ENCODE results near the gene TANK.
"Not testable (repeated sequence)": the region's sequence is repeated elsewhere in the genome, so short reads cannot be mapped to it uniquely, and the experiment has no call there.

The TANK gene

DNA sequence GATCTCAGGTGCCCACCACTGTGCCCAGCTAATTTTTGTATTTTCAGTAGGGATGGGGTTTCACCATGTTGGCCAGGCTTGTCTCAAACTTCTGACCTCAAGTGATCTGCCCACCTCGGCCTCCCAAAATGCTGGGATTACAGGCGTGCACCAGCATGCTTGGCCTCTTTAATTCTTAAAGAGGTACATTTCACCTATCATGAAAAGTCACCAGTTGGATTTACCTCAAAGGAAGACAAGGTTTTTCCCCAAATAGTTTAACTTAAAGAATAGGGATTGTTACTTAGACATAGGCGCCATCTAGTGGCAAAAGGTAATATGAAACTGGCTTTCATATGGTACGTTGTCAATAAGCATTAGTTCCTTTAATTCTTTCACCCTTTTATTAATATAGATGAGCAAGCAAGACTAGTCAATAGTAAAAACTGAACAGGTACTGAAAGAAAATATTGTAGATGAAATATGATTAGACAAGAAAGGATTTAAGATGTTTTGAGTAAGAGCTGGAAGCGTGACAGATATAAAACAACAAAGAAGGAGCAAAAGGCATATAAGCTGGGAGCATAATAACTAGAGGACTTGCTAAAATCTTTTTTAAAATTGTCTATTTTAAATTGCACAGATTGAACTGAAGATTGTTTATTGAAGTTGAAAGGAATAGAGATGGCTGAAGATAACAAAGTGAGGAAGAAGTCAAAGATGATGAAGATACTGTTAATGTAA lies 113.0 kb downstream of the TANK start:
- DNase-seq (ENCODE audit: low read depth) = peak; percentile 70

DNA sequence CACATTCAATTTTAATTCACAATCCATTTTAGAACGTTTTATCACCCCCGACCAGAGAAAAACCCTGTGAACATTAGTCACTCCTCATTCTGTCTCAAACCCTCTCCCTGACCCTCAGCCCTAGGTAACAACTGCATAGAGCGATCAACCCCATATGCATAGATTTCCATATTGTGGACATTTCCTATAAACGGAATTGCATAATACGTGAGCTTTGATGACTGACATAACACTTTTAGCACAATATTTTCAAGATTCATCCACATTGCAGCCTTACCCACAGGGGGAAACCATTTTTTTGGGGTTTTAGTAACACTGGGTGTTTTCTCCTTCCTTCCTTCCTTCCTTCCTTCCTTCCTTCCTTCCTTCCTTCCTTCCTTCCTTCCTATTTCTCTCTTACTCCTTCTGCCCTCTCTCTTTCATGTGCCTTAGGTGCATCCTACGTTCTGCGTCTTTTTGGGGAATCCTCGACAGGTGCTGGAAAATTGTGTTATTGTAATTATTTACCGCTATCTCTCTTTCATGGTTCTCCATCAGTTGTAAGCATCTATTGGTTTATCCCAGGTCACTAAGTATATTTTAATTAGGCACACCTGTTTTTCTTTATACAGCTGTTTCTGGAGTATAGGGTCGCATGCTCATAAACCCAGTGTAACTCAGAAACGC lies 118.5 kb downstream of the TANK start:
- DNase-seq (ENCODE audit: low read depth) = peak; percentile 4

DNA sequence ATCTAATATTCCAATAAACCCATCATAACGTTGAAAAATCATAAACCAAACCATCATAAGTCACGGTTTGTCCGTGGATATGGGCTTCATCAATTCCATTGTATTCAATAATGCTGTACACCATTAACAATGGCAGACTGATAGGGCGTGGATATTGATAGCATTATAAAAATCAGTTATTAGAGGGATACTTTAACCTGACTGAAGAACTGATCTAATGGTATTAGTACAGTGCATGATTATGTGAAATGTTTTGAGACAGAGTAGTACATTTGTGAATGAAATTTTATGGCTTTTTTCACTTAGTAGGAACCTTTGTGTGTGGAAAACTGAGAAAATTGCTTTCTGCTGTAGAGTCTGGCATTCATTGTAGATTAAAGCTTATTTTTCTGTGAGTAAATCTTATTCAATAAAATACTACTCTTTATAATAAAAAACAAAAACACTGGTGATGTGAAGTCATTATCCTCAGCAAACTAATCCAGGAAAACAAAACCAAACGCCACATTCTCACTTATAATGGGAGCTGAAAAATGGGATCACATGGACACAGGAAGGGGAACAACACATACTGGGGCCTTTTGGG lies 119.1 kb downstream of the TANK start:
- not testable (repeated sequence) for DNase-seq (ENCODE audit: low read depth)

DNA sequence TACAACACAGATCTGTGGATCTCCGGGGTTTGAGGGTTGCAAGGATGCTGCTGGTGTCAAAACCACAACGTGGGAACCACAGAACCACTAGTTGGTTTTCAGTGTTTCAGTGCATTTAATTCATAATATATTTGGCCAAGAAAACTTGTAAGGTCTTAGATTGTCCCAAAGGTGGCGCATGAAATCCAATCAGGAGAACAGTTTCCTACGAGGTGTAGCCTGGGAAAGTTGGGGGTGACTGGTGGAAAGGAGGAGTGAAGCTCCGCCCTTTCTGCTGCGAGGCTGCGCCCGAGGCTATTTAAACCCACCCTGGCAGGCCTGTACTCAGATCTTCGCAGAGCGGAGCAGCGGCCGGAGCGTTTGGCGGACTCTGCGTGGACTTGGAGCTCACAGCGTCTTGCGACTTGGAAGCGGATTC lies 120.7 kb downstream of the TANK start:
- DNase-seq (ENCODE audit: low read depth) = peak; percentile 20

DNA sequence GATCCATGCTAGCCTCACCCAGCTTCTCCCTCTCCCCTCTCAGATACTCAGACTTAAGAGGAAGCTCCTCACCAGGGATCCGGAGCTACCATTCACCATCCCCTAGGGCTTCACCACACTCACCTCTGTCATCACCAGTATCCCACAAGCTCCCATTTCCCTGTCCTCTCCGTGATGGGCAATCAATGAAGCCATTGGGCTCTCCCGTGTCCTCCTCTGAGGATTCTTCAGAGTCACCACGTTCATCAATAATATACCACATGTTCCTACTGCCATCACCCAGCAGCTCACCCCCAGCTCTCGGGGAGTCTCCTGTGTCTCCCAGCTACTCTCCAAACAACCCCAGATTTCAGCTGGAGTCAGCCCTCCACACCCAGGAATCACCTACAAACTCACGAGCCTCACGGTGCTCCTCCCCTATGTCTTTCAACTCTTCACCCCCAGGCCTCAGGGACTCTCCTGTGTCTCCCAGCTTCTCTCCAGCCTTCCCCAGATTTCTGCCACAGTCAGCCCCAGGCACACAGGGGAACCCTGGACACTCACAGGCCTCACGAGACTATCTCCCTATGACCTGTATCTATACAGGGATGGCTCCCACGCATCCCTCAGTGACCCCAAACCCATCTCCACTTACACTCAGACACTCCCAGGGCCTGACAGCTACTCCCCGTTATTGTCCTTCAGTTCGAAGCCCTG lies 121.5 kb downstream of the TANK start:
- not testable (repeated sequence) for DNase-seq (ENCODE audit: low read depth)

DNA sequence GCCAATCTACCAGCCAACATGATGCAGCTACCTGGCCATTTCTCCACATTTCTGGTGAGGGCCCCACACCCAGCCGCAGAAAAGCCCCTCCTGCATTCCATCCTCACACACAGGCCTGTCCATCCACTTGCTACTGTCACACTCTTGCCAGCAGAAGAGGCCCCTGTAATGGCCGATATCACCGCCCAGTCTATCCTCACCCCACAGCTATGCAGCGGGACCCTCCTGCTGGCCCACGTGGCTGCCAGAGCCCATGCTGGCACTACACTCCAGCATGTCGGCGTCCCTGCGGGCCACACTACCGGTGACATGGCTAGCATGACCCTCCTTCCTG lies 122.0 kb downstream of the TANK start:
- not testable (repeated sequence) for DNase-seq (ENCODE audit: low read depth)

DNA sequence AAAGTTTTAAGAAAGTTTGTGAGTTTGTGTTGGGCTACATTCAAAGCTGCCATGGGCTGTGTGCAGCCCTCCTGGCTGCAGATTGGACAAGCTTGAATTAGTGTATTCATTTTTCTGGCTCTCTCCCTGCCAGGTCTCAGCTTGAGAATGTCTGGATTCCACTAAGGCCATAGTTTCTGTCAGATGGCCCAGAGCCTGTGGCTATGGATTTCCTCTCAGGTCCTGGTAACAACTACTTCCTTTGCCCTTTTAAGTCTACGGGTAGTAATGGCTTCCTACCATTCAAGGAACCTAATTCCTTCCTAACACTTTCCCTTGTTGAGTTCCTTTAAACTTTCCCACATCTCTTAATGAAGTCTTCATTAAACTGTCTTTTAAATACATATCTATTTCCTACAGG lies 123.7 kb downstream of the TANK start:
- DNase-seq (ENCODE audit: low read depth) = no peak
